Measurements from ENCODE around the gene DPPA2.

DNA sequence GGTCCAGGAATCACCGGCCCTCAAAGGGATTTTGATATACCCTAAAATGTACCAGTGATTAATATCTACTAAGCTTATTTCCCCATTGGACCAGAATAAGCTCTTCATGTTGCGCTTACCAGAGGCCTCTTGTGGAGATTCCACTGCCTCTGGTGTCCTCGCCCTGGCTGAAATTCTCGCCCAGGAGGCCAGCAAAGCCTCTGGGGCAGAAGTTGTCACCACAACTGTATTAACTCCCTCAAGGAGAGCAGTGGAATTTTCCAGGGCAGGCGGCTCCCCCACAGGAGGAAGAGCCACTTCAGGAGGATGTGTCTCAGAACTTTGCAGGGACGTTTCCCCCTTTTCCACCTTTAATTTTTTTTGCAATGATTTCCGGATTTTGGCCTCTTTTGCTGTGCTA is 14.1 kb upstream of the DPPA2 start:
- no peak for TF ChIP-seq POLR2AphosphoS5 (IDR thresholded peaks at IDR 0.05; ENCODE audit: low read depth, low read length)
- no peak for TF ChIP-seq POLR2A (IDR thresholded peaks at IDR 0.05; ENCODE audit: borderline replicate concordance, extremely low read depth, insufficient read depth, insufficient read length)
- TF ChIP-seq CTCF (IDR thresholded peaks at IDR 0.05 in 2 of 3, conservative IDR thresholded peaks at IDR 0.05 in 1 of 3; ENCODE audit: borderline replicate concordance in 1 of 3, insufficient read depth in 1 of 3, low read depth in 2 of 3, low read length in 2 of 3) = no peak
- no peak for TF ChIP-seq CEBPB (IDR thresholded peaks at IDR 0.05; ENCODE audit: low read depth)
- TF ChIP-seq, protein P1, sequence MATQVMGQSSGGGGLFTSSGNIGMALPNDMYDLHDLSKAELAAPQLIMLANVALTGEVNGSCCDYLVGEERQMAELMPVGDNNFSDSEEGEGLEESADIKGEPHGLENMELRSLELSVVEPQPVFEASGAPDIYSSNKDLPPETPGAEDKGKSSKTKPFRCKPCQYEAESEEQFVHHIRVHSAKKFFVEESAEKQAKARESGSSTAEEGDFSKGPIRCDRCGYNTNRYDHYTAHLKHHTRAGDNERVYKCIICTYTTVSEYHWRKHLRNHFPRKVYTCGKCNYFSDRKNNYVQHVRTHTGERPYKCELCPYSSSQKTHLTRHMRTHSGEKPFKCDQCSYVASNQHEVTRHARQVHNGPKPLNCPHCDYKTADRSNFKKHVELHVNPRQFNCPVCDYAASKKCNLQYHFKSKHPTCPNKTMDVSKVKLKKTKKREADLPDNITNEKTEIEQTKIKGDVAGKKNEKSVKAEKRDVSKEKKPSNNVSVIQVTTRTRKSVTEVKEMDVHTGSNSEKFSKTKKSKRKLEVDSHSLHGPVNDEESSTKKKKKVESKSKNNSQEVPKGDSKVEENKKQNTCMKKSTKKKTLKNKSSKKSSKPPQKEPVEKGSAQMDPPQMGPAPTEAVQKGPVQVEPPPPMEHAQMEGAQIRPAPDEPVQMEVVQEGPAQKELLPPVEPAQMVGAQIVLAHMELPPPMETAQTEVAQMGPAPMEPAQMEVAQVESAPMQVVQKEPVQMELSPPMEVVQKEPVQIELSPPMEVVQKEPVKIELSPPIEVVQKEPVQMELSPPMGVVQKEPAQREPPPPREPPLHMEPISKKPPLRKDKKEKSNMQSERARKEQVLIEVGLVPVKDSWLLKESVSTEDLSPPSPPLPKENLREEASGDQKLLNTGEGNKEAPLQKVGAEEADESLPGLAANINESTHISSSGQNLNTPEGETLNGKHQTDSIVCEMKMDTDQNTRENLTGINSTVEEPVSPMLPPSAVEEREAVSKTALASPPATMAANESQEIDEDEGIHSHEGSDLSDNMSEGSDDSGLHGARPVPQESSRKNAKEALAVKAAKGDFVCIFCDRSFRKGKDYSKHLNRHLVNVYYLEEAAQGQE (IDR thresholded peaks at IDR 0.05; ENCODE audit: low read depth) = no peak
- no peak for TF ChIP-seq EGR1 (IDR thresholded peaks at IDR 0.05; ENCODE audit: low read depth)
- TF ChIP-seq, protein P2, sequence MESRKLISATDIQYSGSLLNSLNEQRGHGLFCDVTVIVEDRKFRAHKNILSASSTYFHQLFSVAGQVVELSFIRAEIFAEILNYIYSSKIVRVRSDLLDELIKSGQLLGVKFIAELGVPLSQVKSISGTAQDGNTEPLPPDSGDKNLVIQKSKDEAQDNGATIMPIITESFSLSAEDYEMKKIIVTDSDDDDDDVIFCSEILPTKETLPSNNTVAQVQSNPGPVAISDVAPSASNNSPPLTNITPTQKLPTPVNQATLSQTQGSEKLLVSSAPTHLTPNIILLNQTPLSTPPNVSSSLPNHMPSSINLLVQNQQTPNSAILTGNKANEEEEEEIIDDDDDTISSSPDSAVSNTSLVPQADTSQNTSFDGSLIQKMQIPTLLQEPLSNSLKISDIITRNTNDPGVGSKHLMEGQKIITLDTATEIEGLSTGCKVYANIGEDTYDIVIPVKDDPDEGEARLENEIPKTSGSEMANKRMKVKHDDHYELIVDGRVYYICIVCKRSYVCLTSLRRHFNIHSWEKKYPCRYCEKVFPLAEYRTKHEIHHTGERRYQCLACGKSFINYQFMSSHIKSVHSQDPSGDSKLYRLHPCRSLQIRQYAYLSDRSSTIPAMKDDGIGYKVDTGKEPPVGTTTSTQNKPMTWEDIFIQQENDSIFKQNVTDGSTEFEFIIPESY (IDR thresholded peaks at IDR 0.05; ENCODE audit: extremely low read depth, insufficient replicate concordance, low read length) = no peak

Data from HCT116 (cell line).